ENCODE measurements around the gene TBC1D30.

DNA sequence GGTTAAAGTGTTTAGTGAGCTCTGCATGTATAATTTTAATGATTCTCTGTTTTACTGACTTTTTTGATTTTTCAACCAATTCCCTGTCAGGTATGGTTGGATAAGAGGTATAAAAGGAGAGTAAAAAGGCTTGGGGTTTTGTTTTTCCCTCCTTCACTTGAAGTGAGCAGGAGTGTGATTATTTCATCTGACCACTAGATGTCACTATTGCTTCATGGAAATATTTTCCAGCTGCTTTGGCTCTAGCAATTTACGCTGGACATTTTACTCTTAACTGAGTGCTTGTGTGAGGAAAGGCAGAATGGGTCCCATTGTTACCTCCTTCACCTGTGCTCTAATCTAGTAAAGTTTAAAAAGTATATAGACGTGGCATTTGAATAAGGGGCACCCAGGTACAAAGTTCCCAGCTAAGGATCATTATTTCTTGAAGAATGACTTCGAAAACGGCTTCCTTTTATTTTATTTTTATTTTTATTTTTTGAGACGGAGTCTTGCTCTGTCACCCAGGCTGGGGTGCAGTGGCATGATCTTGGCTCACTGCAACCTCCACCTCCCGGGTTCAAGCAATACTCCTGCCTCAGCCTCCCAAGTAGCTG, 66.5 kb downstream of the TBC1D30 start:
- TF ChIP-seq, protein P1, sequence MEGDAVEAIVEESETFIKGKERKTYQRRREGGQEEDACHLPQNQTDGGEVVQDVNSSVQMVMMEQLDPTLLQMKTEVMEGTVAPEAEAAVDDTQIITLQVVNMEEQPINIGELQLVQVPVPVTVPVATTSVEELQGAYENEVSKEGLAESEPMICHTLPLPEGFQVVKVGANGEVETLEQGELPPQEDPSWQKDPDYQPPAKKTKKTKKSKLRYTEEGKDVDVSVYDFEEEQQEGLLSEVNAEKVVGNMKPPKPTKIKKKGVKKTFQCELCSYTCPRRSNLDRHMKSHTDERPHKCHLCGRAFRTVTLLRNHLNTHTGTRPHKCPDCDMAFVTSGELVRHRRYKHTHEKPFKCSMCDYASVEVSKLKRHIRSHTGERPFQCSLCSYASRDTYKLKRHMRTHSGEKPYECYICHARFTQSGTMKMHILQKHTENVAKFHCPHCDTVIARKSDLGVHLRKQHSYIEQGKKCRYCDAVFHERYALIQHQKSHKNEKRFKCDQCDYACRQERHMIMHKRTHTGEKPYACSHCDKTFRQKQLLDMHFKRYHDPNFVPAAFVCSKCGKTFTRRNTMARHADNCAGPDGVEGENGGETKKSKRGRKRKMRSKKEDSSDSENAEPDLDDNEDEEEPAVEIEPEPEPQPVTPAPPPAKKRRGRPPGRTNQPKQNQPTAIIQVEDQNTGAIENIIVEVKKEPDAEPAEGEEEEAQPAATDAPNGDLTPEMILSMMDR (IDR thresholded peaks at IDR 0.05), result peak; percentile 45 to 88 (median 80)
- TF ChIP-seq POLR2A (IDR thresholded peaks at IDR 0.05), result no peak
